IMR-90 (cell line): Measurements from ENCODE around the gene SLC2A10. TPM values are rescaled to one million over a fixed set of nuclear protein-coding genes. Genes with fewer than 3 reads are reported as not detected.

Source experiments
- ATAC-seq: fragments of 200-7000 bp; cut with Tn5 transposase; 2 replicates; pipeline ENCODE4 v1.9.1; 2020; ENCODE audit warnings: low read depth, mild to moderate bottlenecking, moderate library complexity
- BruUV-seq: library from RNA; stranded (reverse); fragments of 400-500 nt; replicated peaks from 2 replicates; lab custom pipeline; 2021; lab: Mats Ljungman, UMichigan
- CTCF ChIA-PET: fragments of 300-600 bp; formaldehyde crosslinking; extraction: SDS; loops from one replicate; lab custom pipeline; 2021; ENCODE audit warnings: antibody characterized with exemption; lab: Yijun Ruan, JAX
- POLR2A ChIA-PET: fragments of 300-600 bp; sonication (Branson Sonifier 250); formaldehyde crosslinking; loops from one replicate; lab custom pipeline; 2022; ENCODE audit warnings: antibody characterized with exemption; ENCODE audit not compliant: unreplicated experiment; lab: Charles Lee
- DNase-seq: peaks from one replicate; pipeline ENCODE4 v3.0.0; 2013
- H2AFZ ChIP-seq: replicated peaks from 2 replicates; pipeline ENCODE3; 2013; ENCODE audit warnings: low read length, mild to moderate bottlenecking; ENCODE audit not compliant: poor library complexity
- H2AK5ac ChIP-seq: 2 replicates; pipeline ENCODE4 v1.6.1; 2013; ENCODE audit warnings: low read depth, low read length, inconsistent platforms
- H2AK9ac ChIP-seq: replicated peaks from 2 replicates; pipeline ENCODE3; 2013; ENCODE audit warnings: mild to moderate bottlenecking, low read depth, low read length, moderate library complexity; ENCODE audit not compliant: poor library complexity
- H2BK120ac ChIP-seq: 2 replicates; pipeline ENCODE4 v1.6.1; 2013; ENCODE audit warnings: low read depth, low read length, inconsistent platforms
- H2BK15ac ChIP-seq: 3 replicates; pipeline ENCODE4 v1.6.1; 2013; ENCODE audit warnings: low read depth, low read length, inconsistent platforms
- H2BK20ac ChIP-seq: 2 replicates; pipeline ENCODE4 v1.6.1; 2013; ENCODE audit warnings: low read depth, mild to moderate bottlenecking, inconsistent platforms, low read length, moderate library complexity
- H2BK5ac ChIP-seq: 2 replicates; pipeline ENCODE4 v1.6.1; 2013; ENCODE audit warnings: mild to moderate bottlenecking, low read depth, low read length, inconsistent platforms; ENCODE audit not compliant: poor library complexity, severe bottlenecking
- H3K14ac ChIP-seq: replicated peaks from 2 replicates; pipeline ENCODE4 v1.6.1; 2013; ENCODE audit warnings: low read depth, low read length, inconsistent platforms
- H3K18ac ChIP-seq: 2 replicates; pipeline ENCODE4 v1.6.1; 2013; ENCODE audit warnings: low read depth, low read length, control low read depth
- H3K23ac ChIP-seq: 2 replicates; pipeline ENCODE4 v1.6.1; 2013; ENCODE audit warnings: low read depth, low read length, inconsistent platforms
- H3K27ac ChIP-seq: 2 replicates; pipeline ENCODE4 v1.5.1; 2013; ENCODE audit warnings: mild to moderate bottlenecking, control low read depth, low read length; ENCODE audit not compliant: insufficient read depth
- H3K27me3 ChIP-seq: 2 replicates; pipeline ENCODE4 v1.6.1; 2013; ENCODE audit warnings: low read length; ENCODE audit not compliant: control insufficient read depth, insufficient read depth
- H3K36me3 ChIP-seq: 2 replicates; pipeline ENCODE4 v1.6.1; 2013; ENCODE audit warnings: low read length, mixed read lengths; ENCODE audit not compliant: control insufficient read depth, insufficient read depth
- H3K4ac ChIP-seq: 2 replicates; pipeline ENCODE4 v1.6.1; 2013; ENCODE audit warnings: low read depth, low read length, inconsistent platforms
- H3K4me1 ChIP-seq: 2 replicates; pipeline ENCODE4 v1.6.1; 2013; ENCODE audit warnings: low read length, mixed read lengths; ENCODE audit not compliant: control insufficient read depth, insufficient read depth
- H3K4me2 ChIP-seq: 2 replicates; pipeline ENCODE4 v1.6.1; 2013; ENCODE audit warnings: low read depth, mild to moderate bottlenecking, control low read depth, low read length, moderate library complexity
- H3K4me3 ChIP-seq: 2 replicates; pipeline ENCODE4 v1.5.1; 2013; ENCODE audit warnings: low read depth, mild to moderate bottlenecking, control low read depth, low read length, moderate library complexity; ENCODE audit not compliant: insufficient read depth
- H3K56ac ChIP-seq: 2 replicates; pipeline ENCODE4 v1.6.1; 2013; ENCODE audit warnings: low read length, inconsistent platforms; ENCODE audit not compliant: insufficient read depth; ENCODE audit errors: extremely low read depth
- H3K79me1 ChIP-seq, 2 experiments: 2 replicates each; pipeline ENCODE4 v1.6.1; 2013; ENCODE audit warnings: low read length in 2 of 2, inconsistent platforms in 1 of 2, low read depth in 1 of 2
- H3K9ac ChIP-seq: 2 replicates; pipeline ENCODE4 v1.6.1; 2013; ENCODE audit warnings: low read depth, low read length, control low read depth
- H3K9me1 ChIP-seq: 2 replicates; pipeline ENCODE4 v1.6.1; 2013; ENCODE audit warnings: low read length, inconsistent platforms; ENCODE audit not compliant: insufficient read depth
- H3K9me3 ChIP-seq: 2 replicates; pipeline ENCODE4 v1.6.1; 2013; ENCODE audit warnings: low read length; ENCODE audit not compliant: control insufficient read depth, insufficient read depth
- H4K20me1 ChIP-seq: 2 replicates; pipeline ENCODE4 v1.6.1; 2013; ENCODE audit warnings: low read length, inconsistent platforms; ENCODE audit not compliant: insufficient read depth
- H4K5ac ChIP-seq: 2 replicates; pipeline ENCODE4 v1.6.1; 2013; ENCODE audit warnings: mild to moderate bottlenecking, low read depth, low read length, control low read depth
- H4K8ac ChIP-seq, 2 experiments: 2 replicates each; pipeline ENCODE4 v1.6.1; 2013; ENCODE audit warnings: low read depth in 2 of 2, low read length in 2 of 2, control low read depth in 1 of 2, inconsistent platforms in 1 of 2
- H4K91ac ChIP-seq: 2 replicates; pipeline ENCODE4 v1.6.1; 2013; ENCODE audit warnings: low read depth, low read length, inconsistent platforms; ENCODE audit not compliant: insufficient read depth
- MAFK ChIP-seq: IDR thresholded peaks from 2 replicates; pipeline ENCODE4 v1.6.1; 2012; ENCODE audit warnings: low read depth, low read length, improper control_type of control experiment
- NFE2L2 ChIP-seq: fragments of 150-350 bp; IDR thresholded peaks from 2 replicates; pipeline ENCODE4 v1.6.1; 2016; ENCODE audit warnings: low read depth, mild to moderate bottlenecking, low read length
- POLR2A ChIP-seq: IDR thresholded peaks from 2 replicates; pipeline ENCODE4 v1.6.1; 2012; ENCODE audit warnings: mild to moderate bottlenecking, low read depth, low read length
- WGBS, 2 experiments: methylation state at CpG; one replicate each; pipeline versions ENCODE4 v1.1.5 to v1.1.7; 2013; ENCODE audit warnings: missing lambda C conversion rate in 2 of 2; ENCODE audit not compliant: insufficient read length in 1 of 2; ENCODE audit errors: extremely low coverage in 2 of 2; 5-methylcytosine and 5-hydroxymethylcytosine counted together
- dilution Hi-C: fragments of 300-500 bp; cut with HindIII; formaldehyde crosslinking; loops from one replicate; pipeline ENCODE4 v1.14.3; 2018; ENCODE audit warnings: low sequenced_read_pairs; ENCODE audit not compliant: unreplicated experiment
- in situ Hi-C: fragments of 300-500 bp; cut with MboI; formaldehyde crosslinking; loops from 3 replicates; pipeline ENCODE4 v1.14.3; 2019; ENCODE audit warnings: low sequenced_read_pairs, inconsistent platforms, mixed read lengths
- intact Hi-C: fragments of 100-400 bp; cut with micrococcal nuclease; formaldehyde crosslinking; loops from 2 replicates; pipeline ENCODE4 v1.10.0; 2022
- polyA plus RNA-seq, 3 experiments: library from polyadenylated mRNA; depleted of rRNA; stranded (reverse); fragments of >200 nt; gene quantifications; 2 replicates each; pipeline ENCODE4 v1.2.3, GENCODE V29; 2012; ENCODE audit warnings: low replicate concordance in 1 of 3
- total RNA-seq: library from RNA; depleted of rRNA; stranded (reverse); fragments of >200 nt; gene quantifications from 2 replicates; pipeline ENCODE4 v1.2.3, GENCODE V29; 2012

The SLC2A10 gene
- total and polyA plus RNA-seq, 2 of the 4 experiments (the other 2 are of a cell fraction): 15.2 to 22.0 TPM

DNA sequence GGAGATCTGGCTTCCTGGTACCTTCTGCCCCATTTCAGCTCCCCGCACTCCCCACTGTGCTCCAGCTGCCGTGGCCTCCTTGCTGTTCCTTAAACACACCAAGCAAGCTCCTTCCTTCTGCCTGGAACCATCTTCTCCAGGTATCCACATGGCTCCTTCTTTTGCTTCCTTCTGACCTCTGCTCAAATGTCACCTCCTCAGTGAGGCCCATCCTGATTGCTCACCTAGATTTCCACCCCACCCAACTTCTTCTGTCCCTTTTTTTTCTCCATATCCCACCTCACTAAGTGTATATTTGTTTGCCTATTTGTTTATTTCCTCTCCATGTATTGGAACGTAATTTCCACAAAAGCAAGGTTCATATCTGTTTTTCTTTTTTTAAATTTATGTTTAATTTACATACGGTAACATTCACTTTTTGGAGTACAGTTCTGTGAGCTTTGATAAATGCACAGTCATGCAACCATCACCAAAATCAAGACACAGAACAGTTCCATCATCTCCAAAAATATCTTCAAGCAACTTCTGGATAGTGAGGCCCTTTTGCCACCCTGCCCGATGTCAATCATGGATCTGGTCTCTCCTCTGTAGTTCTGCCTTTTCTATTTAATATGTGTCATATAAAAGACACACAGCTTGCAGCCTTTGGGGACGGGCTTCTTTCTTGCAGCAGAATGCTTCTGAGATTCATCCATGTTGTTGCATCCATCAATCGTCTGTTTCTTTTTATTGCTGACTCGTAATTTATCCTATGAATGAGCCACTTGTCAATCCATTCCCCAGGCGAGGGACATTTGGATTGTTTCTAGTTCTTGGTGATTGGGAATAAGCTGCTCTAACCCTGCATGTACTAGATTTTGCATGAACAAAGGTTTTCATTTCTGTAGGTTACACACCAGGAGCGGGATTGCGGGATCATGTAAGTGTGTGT, 46.3 kb downstream of the SLC2A10 start:
- Histone ChIP-seq H3K9me3 (no peaks in the 10 kb centered on the region), H2AK5ac (no peak overlapping the region), H2BK120ac (no peak overlapping the region), H4K91ac (no peak overlapping the region), H2AK9ac (no peak overlapping the region), H2AFZ (no peak overlapping the region), H3K36me3 (no peaks in the 10 kb centered on the region), H3K4ac (no peak overlapping the region), H3K18ac (no peak overlapping the region), H3K56ac (no peak overlapping the region), H3K9ac (no peak overlapping the region), H4K20me1 (no peaks in the 10 kb centered on the region), H3K27ac (no peak overlapping the region), H3K4me2 (no peak overlapping the region), H4K8ac (no peak overlapping the region), H3K23ac (no peak overlapping the region), H2BK15ac (no peak overlapping the region), H3K14ac (no peak overlapping the region), H3K9me1 (0 out of 2 replicates have a peak, but pooled peaks cover 3% of the 10 kb centered on the region), H2BK5ac (no peak overlapping the region), H3K27me3 (no peaks in the 10 kb centered on the region), H3K4me3 (no peak overlapping the region), H3K4me1 (peaks cover 4% of the 10 kb centered on the region), H2BK20ac (no peak overlapping the region), H3K79me1 (no peaks in the 10 kb centered on the region), H4K5ac (no peak overlapping the region)
- POLR2A ChIA-PET: no interaction called here
- in situ Hi-C loops (loop anchor here (5.0 to 25.0 kb wide), 5 partner anchors 257 to 869 kb away; no protein-coding TSS in a partner anchor), dilution Hi-C loops (no loop called here), intact Hi-C loops (loop anchor here (5.0 kb wide), 1 partner anchor 142 kb away; no protein-coding TSS in a partner anchor)
- DNase-seq (no peak), ATAC-seq (no peak)
- CTCF ChIA-PET: interaction anchor here (1.0 kb wide), 2 partner anchors 441 to 450 kb away, joined by 3 read pairs; no protein-coding TSS in a partner anchor
- no TSS peak for BruUV-seq
- TF ChIP-seq NFE2L2 (peak; percentile 75), MAFK (peak; percentile 81), POLR2A (no peak)
- WGBS, 2 experiments: 98% methylated on average over 4 of the region's 11 CpGs; no CpG with 5 or more reads in 1 of the 2 experiments
